Sigmoid colon (tissue), 4 donors: Measurements from ENCODE around the gene SLC7A14.

Experiments
- CTCF ChIP-seq, 4 experiments: fragments of 450-650 bp in 3 of 4; fragments of 200-600 bp in 1 of 4; IDR thresholded peaks; one replicate each; pipeline ENCODE4 v1.5.1; 2016 to 2019; ENCODE audit warnings: antibody characterized with exemption in 4 of 4, mild to moderate bottlenecking in 3 of 4, moderate library complexity in 2 of 4
- EP300 ChIP-seq, 4 donors: sonication (generic); formaldehyde crosslinking; IDR thresholded peaks; one replicate each; pipeline ENCODE4 v1.6.1; 2017; ENCODE audit warnings: antibody characterized with exemption in 4 of 4
- POLR2A ChIP-seq, 2 donors: fragments of 450-650 bp; IDR thresholded peaks; one replicate each; pipeline ENCODE4 v1.6.1; 2016; ENCODE audit warnings: antibody characterized with exemption in 2 of 2, mild to moderate bottlenecking in 2 of 2, moderate library complexity in 2 of 2

- no peak for TF ChIP-seq POLR2A (IDR thresholded peaks at IDR 0.05)
- no peak for TF ChIP-seq CTCF (IDR thresholded peaks at IDR 0.05)
- no peak for TF ChIP-seq EP300 (IDR thresholded peaks at IDR 0.05)
These were observed 20.8 kb upstream of the SLC7A14 start for GRCh38 chr3:170606675-170607074.
